Skeletal muscle cell (primary cell): ENCODE measurements around the gene MORC2.

ENCODE experiments used
- DNase-seq: peaks from one replicate; pipeline ENCODE4 v3.0.0-alpha.2; 2010; ENCODE audit warnings: low read depth
- H3K4me3 ChIP-seq: 2 replicates; pipeline ENCODE4 v1.5.1; 2011; ENCODE audit warnings: low read depth, mild to moderate bottlenecking, control low read depth, low read length, moderate library complexity

The MORC2 gene

GRCh38 chr22:30953206-30953605 is 15.4 kb downstream of the MORC2 start:
- H3K4me3 ChIP-seq, result no peak overlapping the region
- DNase-seq, result no peak

- DNase-seq, result no peak
Measured at GRCh38 chr22:30949934-30950660, 18.5 kb downstream of the MORC2 start.

GRCh38 chr22:30948930-30949342 is 19.6 kb downstream of the MORC2 start:
- no peak overlapping the region for H3K4me3 ChIP-seq
- DNase-seq, result peak; percentile 1

More at GRCh38 chr22:30949934-30950660, 18.5 kb downstream of the MORC2 start:
- H3K4me3 ChIP-seq, result no peak overlapping the region

- DNase-seq, result peak; percentile 12
- H3K4me3 ChIP-seq, result no peak overlapping the region
Measured at GRCh38 chr22:30947816-30948454, 20.6 kb downstream of the MORC2 start.

GRCh38 chr22:30947173-30947815 is 21.3 kb downstream of the MORC2 start:
- DNase-seq, result no peak
- no peak overlapping the region for H3K4me3 ChIP-seq

GRCh38 chr22:30946354-30946753 is 22.2 kb downstream of the MORC2 start:
- DNase-seq, result no peak
- H3K4me3 ChIP-seq, result no peak overlapping the region

- H3K4me3 ChIP-seq, result no peak overlapping the region
- no peak for DNase-seq
Measured at GRCh38 chr22:30945653-30946052, 22.9 kb downstream of the MORC2 start.

- no peak overlapping the region for H3K4me3 ChIP-seq
- no peak for DNase-seq
Measured at GRCh38 chr22:30944986-30945385, 23.6 kb downstream of the MORC2 start.

- no peak overlapping the region for H3K4me3 ChIP-seq
- no peak for DNase-seq
Measured at GRCh38 chr22:30943368-30943767, 25.2 kb downstream of the MORC2 start.

GRCh38 chr22:30941363-30941740 is 27.2 kb downstream of the MORC2 start:
- no peak for DNase-seq
- H3K4me3 ChIP-seq, result no peak overlapping the region

GRCh38 chr22:30940685-30941362 is 27.8 kb downstream of the MORC2 start:
- DNase-seq, result no peak
- H3K4me3 ChIP-seq, result no peak overlapping the region

- no peak for DNase-seq
- no peak overlapping the region for H3K4me3 ChIP-seq
Measured at GRCh38 chr22:30934053-30934452, 34.5 kb downstream of the MORC2 start.

GRCh38 chr22:30933457-30933856 is 35.1 kb downstream of the MORC2 start:
- no peak overlapping the region for H3K4me3 ChIP-seq
- no peak for DNase-seq

- no peak for DNase-seq
- H3K4me3 ChIP-seq, result no peak overlapping the region
Measured at GRCh38 chr22:30932661-30933060, 35.9 kb downstream of the MORC2 start.

GRCh38 chr22:30931541-30932300 is 36.9 kb downstream of the MORC2 start:
- no peak overlapping the region for H3K4me3 ChIP-seq
- DNase-seq, result no peak

- H3K4me3 ChIP-seq, result no peak overlapping the region
- no peak for DNase-seq
Measured at GRCh38 chr22:30930228-30930627, 38.3 kb downstream of the MORC2 start.

- no peak for DNase-seq
- no peak overlapping the region for H3K4me3 ChIP-seq
Measured at GRCh38 chr22:30928401-30928800, 40.2 kb downstream of the MORC2 start.

GRCh38 chr22:30927806-30928205 is 40.8 kb downstream of the MORC2 start:
- no peak overlapping the region for H3K4me3 ChIP-seq
- no peak for DNase-seq

GRCh38 chr22:30926706-30927105 is 41.9 kb downstream of the MORC2 start:
- DNase-seq, result no peak
- no peak overlapping the region for H3K4me3 ChIP-seq
